Neuronal stem cell (in vitro differentiated cells): ENCODE data around the gene KRTAP3-3.
A peak's percentile ranks its signal among the peaks of the same experiment; 100 is the strongest.

Source experiments
- DNase-seq: peaks from one replicate; pipeline ENCODE4 v3.0.0-alpha.2; 2013; ENCODE audit warnings: low spot score
- H2AFZ ChIP-seq: one replicate; pipeline ENCODE4 v1.6.1; 2013; ENCODE audit warnings: mild to moderate bottlenecking, low read length, inconsistent platforms
- H2AK5ac ChIP-seq: 2 replicates; pipeline ENCODE4 v1.6.1; 2013; ENCODE audit warnings: low read depth, mild to moderate bottlenecking, inconsistent platforms, low read length, moderate library complexity, mixed read lengths
- H2BK120ac ChIP-seq: 2 replicates; pipeline ENCODE4 v1.6.1; 2013; ENCODE audit warnings: low read depth, mild to moderate bottlenecking, inconsistent platforms, low read length, moderate library complexity, mixed read lengths
- H2BK12ac ChIP-seq: one replicate; pipeline ENCODE4 v1.6.1; 2013; ENCODE audit warnings: low read length, inconsistent platforms
- H2BK15ac ChIP-seq: 2 replicates; pipeline ENCODE4 v1.6.1; 2013; ENCODE audit warnings: mild to moderate bottlenecking, low read length, inconsistent platforms, mixed read lengths
- H2BK5ac ChIP-seq: one replicate; pipeline ENCODE4 v1.6.1; 2013; ENCODE audit warnings: inconsistent platforms, mild to moderate bottlenecking, low read length, moderate library complexity
- H3K14ac ChIP-seq: one replicate; pipeline ENCODE4 v1.6.1; 2013; ENCODE audit warnings: low read length, inconsistent platforms
- H3K18ac ChIP-seq: 2 replicates; pipeline ENCODE4 v1.6.1; 2013; ENCODE audit warnings: low read length, inconsistent platforms
- H3K23ac ChIP-seq: 2 replicates; pipeline ENCODE4 v1.6.1; 2013; ENCODE audit warnings: low read depth, mild to moderate bottlenecking, mixed read lengths, low read length, inconsistent platforms; ENCODE audit not compliant: poor library complexity
- H3K27ac ChIP-seq: replicated peaks from 3 replicates; pipeline ENCODE4 v1.5.1; 2013; ENCODE audit warnings: low read length, inconsistent platforms
- H3K27me3 ChIP-seq, 3 experiments: 2 replicates each; pipeline ENCODE4 v1.6.1; 2013; ENCODE audit warnings: low read length in 3 of 3, mild to moderate bottlenecking in 2 of 3, inconsistent platforms in 1 of 3, low read depth in 1 of 3, mixed read lengths in 1 of 3, moderate library complexity in 1 of 3; ENCODE audit not compliant: control insufficient read depth in 3 of 3, insufficient read depth in 3 of 3
- H3K36me3 ChIP-seq, 2 donors: replicated peaks in 1 of 2; 2 replicates each; pipeline ENCODE4 v1.6.1; 2013; ENCODE audit warnings: low read length in 2 of 2; ENCODE audit not compliant: control insufficient read depth in 2 of 2, insufficient read depth in 2 of 2
- H3K4ac ChIP-seq: 2 replicates; pipeline ENCODE4 v1.6.1; 2013; ENCODE audit warnings: inconsistent platforms, mild to moderate bottlenecking, low read length, moderate library complexity
- H3K4me1 ChIP-seq, 2 donors: 1 replicate in 1 of 2; 2 replicates in 1 of 2; pipeline ENCODE4 v1.6.1; 2013; ENCODE audit warnings: low read length in 2 of 2, low read depth in 1 of 2; ENCODE audit not compliant: control insufficient read depth in 2 of 2, insufficient read depth in 1 of 2
- H3K4me2 ChIP-seq: one replicate; pipeline ENCODE4 v1.6.1; 2013; ENCODE audit warnings: mild to moderate bottlenecking, low read length, inconsistent platforms; ENCODE audit not compliant: insufficient read depth, poor library complexity, severe bottlenecking
- H3K4me3 ChIP-seq, 2 donors: 2 replicates each; pipeline ENCODE4 v1.5.1; 2013; ENCODE audit warnings: low read length in 2 of 2, mild to moderate bottlenecking in 2 of 2, inconsistent platforms in 1 of 2, moderate library complexity in 1 of 2
- H3K79me1 ChIP-seq: one replicate; pipeline ENCODE4 v1.6.1; 2013; ENCODE audit warnings: low read depth, mild to moderate bottlenecking, inconsistent platforms, low read length, moderate library complexity
- H3K9ac ChIP-seq: one replicate; pipeline ENCODE4 v1.6.1; 2013; ENCODE audit warnings: mild to moderate bottlenecking, low read depth, low read length, inconsistent platforms; ENCODE audit not compliant: poor library complexity
- H3K9me3 ChIP-seq, 2 donors: replicated peaks in 1 of 2; 2 replicates each; pipeline versions ENCODE3 to v1.6.1; 2013; ENCODE audit warnings: low read length in 2 of 2, mild to moderate bottlenecking in 2 of 2, inconsistent platforms in 1 of 2, low read depth in 1 of 2, mixed read lengths in 1 of 2, moderate library complexity in 1 of 2; ENCODE audit not compliant: control insufficient read depth in 2 of 2, insufficient read depth in 1 of 2
- H4K8ac ChIP-seq: one replicate; pipeline ENCODE4 v1.6.1; 2013; ENCODE audit warnings: low read depth, mild to moderate bottlenecking, inconsistent platforms, low read length, moderate library complexity
- H4K91ac ChIP-seq: one replicate; pipeline ENCODE4 v1.6.1; 2013; ENCODE audit warnings: low read length, low read depth, mild to moderate bottlenecking, inconsistent platforms; ENCODE audit not compliant: poor library complexity
- WGBS, 2 donors: extraction: QIAGEN DNeasy Blood & Tissue Kit; methylation state at CpG; one replicate each; pipeline ENCODE4 v1.1.7; 2013; ENCODE audit warnings: missing lambda C conversion rate in 2 of 2, mixed read lengths in 1 of 2; ENCODE audit not compliant: insufficient read length in 2 of 2, insufficient replicate concordance in 1 of 2; ENCODE audit errors: extremely low coverage in 2 of 2; 5-methylcytosine and 5-hydroxymethylcytosine counted together

Gene KRTAP3-3

GRCh38 chr17:41004397-41004796, 10.4 kb upstream of the KRTAP3-3 start:
- no peaks in the 10 kb centered on the region for H3K27me3 ChIP-seq
- no peak for DNase-seq
- no peak overlapping the region for H2BK120ac ChIP-seq
- H3K9me3 ChIP-seq: peaks cover 0 to 3% of the 10 kb centered on the region in 2 donors
- no peak overlapping the region for H2BK5ac ChIP-seq
- H3K79me1 ChIP-seq: no peaks in the 10 kb centered on the region
- no peak overlapping the region for H2AFZ ChIP-seq
- H3K9ac ChIP-seq: no peak overlapping the region
- H4K8ac ChIP-seq: no peak overlapping the region
- no CpG with 5 or more reads among the region's 3 CpGs for WGBS, 2 donors
- peaks cover 0 to 6% of the 10 kb centered on the region in 2 donors for H3K4me1 ChIP-seq
- no peak overlapping the region for H3K27ac ChIP-seq
- peak overlapping the region; percentile 10 for H2AK5ac ChIP-seq
- H3K4ac ChIP-seq: no peak overlapping the region
- no peak overlapping the region for H3K4me3 ChIP-seq
- no peak overlapping the region for H3K23ac ChIP-seq
- peak overlapping the region; percentile 5 for H2BK15ac ChIP-seq
- H3K4me2 ChIP-seq: no peak overlapping the region
- peak overlapping the region; percentile 79 for H2BK12ac ChIP-seq
- H3K14ac ChIP-seq: no peak overlapping the region
- peak overlapping the region; percentile 4 for H3K18ac ChIP-seq
- no peaks in the 10 kb centered on the region for H3K36me3 ChIP-seq
- no peak overlapping the region for H4K91ac ChIP-seq

DNA sequence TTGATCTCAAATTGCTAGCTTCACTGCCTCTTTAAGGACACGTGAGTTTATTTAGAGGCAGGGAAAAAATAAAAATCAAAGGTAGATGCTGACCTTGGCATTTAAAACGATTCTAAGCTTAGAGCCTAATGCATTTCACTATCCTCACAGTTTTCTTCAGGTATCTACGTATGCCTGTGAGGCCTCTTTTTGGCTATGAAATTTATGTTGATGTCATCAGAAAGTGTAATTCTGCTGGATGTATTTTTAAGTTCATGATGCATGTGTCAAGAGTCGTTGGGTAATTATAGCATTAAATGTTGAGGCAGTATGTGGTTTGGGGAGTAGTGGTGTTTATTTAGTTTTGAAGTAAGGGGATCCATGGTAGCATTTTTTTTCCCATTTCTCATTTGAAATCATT, 10.0 kb upstream of the KRTAP3-3 start:
- no peak overlapping the region for H3K4me3 ChIP-seq
- no peak overlapping the region for H3K14ac ChIP-seq
- no peak overlapping the region for H2BK15ac ChIP-seq
- H3K4ac ChIP-seq: no peak overlapping the region
- no peak overlapping the region for H2BK12ac ChIP-seq
- H2AK5ac ChIP-seq: no peak overlapping the region
- no peak overlapping the region for H2BK5ac ChIP-seq
- H2AFZ ChIP-seq: no peak overlapping the region
- DNase-seq: no peak
- H3K4me2 ChIP-seq: no peak overlapping the region
- H2BK120ac ChIP-seq: no peak overlapping the region
- H3K4me1 ChIP-seq: peaks cover 0 to 5% of the 10 kb centered on the region in 2 donors
- 100% methylated on average over 1 of the region's 4 CpGs; no CpG with 5 or more reads in 1 of the 2 donors for WGBS, 2 donors
- H3K23ac ChIP-seq: no peak overlapping the region
- no peak overlapping the region for H4K8ac ChIP-seq
- H3K9ac ChIP-seq: no peak overlapping the region
- no peaks in the 10 kb centered on the region for H3K27me3 ChIP-seq
- H3K27ac ChIP-seq: no peak overlapping the region
- H3K18ac ChIP-seq: no peak overlapping the region
- peaks cover 0 to 3% of the 10 kb centered on the region in 2 donors for H3K9me3 ChIP-seq
- no peaks in the 10 kb centered on the region for H3K79me1 ChIP-seq
- no peak overlapping the region for H4K91ac ChIP-seq
- H3K36me3 ChIP-seq: no peaks in the 10 kb centered on the region

GRCh38 chr17:41002814-41003213, 8.8 kb upstream of the KRTAP3-3 start:
- H3K4me2 ChIP-seq: no peak overlapping the region
- no peak overlapping the region for H2BK120ac ChIP-seq
- no peak overlapping the region for H4K8ac ChIP-seq
- WGBS, 2 donors: no CpG with 5 or more reads among the region's 5 CpGs
- no peak overlapping the region for H3K23ac ChIP-seq
- H3K36me3 ChIP-seq: no peaks in the 10 kb centered on the region
- H3K4me3 ChIP-seq: no peak overlapping the region
- no peak overlapping the region for H3K14ac ChIP-seq
- peaks cover 0 to 3% of the 10 kb centered on the region in 2 donors for H3K9me3 ChIP-seq
- H3K4me1 ChIP-seq: peaks cover 0 to 1% of the 10 kb centered on the region in 2 donors
- H3K4ac ChIP-seq: no peak overlapping the region
- no peak overlapping the region for H2AK5ac ChIP-seq
- H2BK5ac ChIP-seq: no peak overlapping the region
- H3K27ac ChIP-seq: no peak overlapping the region
- no peaks in the 10 kb centered on the region for H3K27me3 ChIP-seq
- H2BK15ac ChIP-seq: no peak overlapping the region
- no peak overlapping the region for H4K91ac ChIP-seq
- no peak overlapping the region for H3K9ac ChIP-seq
- H3K79me1 ChIP-seq: no peaks in the 10 kb centered on the region
- no peak for DNase-seq
- no peak overlapping the region for H2BK12ac ChIP-seq
- no peak overlapping the region for H3K18ac ChIP-seq
- H2AFZ ChIP-seq: no peak overlapping the region

DNA sequence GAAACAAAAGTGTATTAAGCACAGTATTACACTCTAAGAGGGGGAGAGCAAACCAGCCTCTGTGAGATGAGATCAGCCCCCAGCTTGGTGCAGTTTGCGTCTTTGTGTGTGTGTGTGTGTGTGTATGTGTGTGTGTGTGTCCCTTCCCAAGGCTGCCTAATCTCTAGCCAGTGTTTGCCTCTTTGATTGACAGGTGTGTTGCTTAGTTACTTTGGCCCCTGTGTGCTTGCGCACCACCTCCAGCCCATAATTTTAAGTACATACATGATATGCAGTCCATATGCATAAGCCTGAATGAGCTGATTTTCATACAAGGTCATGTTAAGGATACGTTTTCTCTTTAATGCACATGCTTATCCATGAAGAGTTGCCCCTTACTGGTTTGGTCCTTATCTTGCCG, 7.8 kb upstream of the KRTAP3-3 start:
- WGBS, 2 donors: no CpG with 5 or more reads among the region's 4 CpGs
- Histone ChIP-seq H3K4me1 (peaks cover 0 to 4% of the 10 kb centered on the region in 2 donors), H2BK5ac (no peak overlapping the region), H3K9ac (no peak overlapping the region), H3K4me3 (no peak overlapping the region), H2BK120ac (no peak overlapping the region), H3K4me2 (no peak overlapping the region), H2AK5ac (no peak overlapping the region), H3K27me3 (peaks cover 0 to 3% (median 0%) of the 10 kb centered on the region in 3 experiments), H3K27ac (no peak overlapping the region), H2BK15ac (no peak overlapping the region), H4K91ac (no peak overlapping the region), H3K23ac (no peak overlapping the region), H3K36me3 (no peaks in the 10 kb centered on the region), H2BK12ac (no peak overlapping the region), H3K18ac (no peak overlapping the region), H3K4ac (no peak overlapping the region), H3K9me3 (peaks cover 0 to 3% of the 10 kb centered on the region in 2 donors), H4K8ac (no peak overlapping the region), H2AFZ (no peak overlapping the region), H3K79me1 (no peaks in the 10 kb centered on the region), H3K14ac (no peak overlapping the region)
- no peak for DNase-seq
